Astrocyte (in vitro differentiated cells and primary cell): ENCODE measurements around the gene SHISAL2B. TPM values are rescaled to one million over a fixed set of nuclear protein-coding genes. Genes with fewer than 3 reads are reported as not detected.

Experiments
- DNase-seq: peaks from one replicate; pipeline ENCODE4 v3.0.0-alpha.2; 2010; ENCODE audit warnings: low read depth
- FAIRE-seq: peaks from 2 replicates; lab custom pipeline; 2011; peaks lifted over from hg19 to GRCh38; lab: Jason Lieb, UNC
- H2AFZ ChIP-seq: 2 replicates; pipeline ENCODE4 v1.6.0; 2012; ENCODE audit warnings: low read depth, low read length, inconsistent platforms
- H3K27ac ChIP-seq: 2 replicates; pipeline ENCODE4 v1.5.1; 2011; ENCODE audit warnings: low read depth, low read length, inconsistent platforms
- H3K27me3 ChIP-seq: 2 replicates; pipeline ENCODE4 v1.6.0; 2011; ENCODE audit warnings: low read length, inconsistent platforms; ENCODE audit not compliant: insufficient read depth
- H3K36me3 ChIP-seq: 2 replicates; pipeline ENCODE4 v1.5.1; 2011; ENCODE audit warnings: low read length, inconsistent platforms; ENCODE audit not compliant: insufficient read depth
- H3K4me1 ChIP-seq: 2 replicates; pipeline ENCODE4 v1.5.1; 2011; ENCODE audit warnings: low read length, inconsistent platforms; ENCODE audit not compliant: insufficient read depth
- H3K4me2 ChIP-seq: 2 replicates; pipeline ENCODE4 v1.6.0; 2012; ENCODE audit warnings: low read length, inconsistent platforms
- H3K4me3 ChIP-seq: 2 replicates; pipeline ENCODE4 v1.5.1; 2011; ENCODE audit warnings: low read depth, mild to moderate bottlenecking, low read length, inconsistent platforms; ENCODE audit not compliant: insufficient read depth
- H3K79me2 ChIP-seq: 2 replicates; pipeline ENCODE4 v1.6.0; 2012; ENCODE audit warnings: mild to moderate bottlenecking, low read length, inconsistent platforms; ENCODE audit not compliant: insufficient read depth
- H3K9ac ChIP-seq: 2 replicates; pipeline ENCODE4 v1.6.0; 2012; ENCODE audit warnings: mild to moderate bottlenecking, low read length, inconsistent platforms
- H3K9me3 ChIP-seq: 2 replicates; pipeline ENCODE4 v1.5.1; 2012; ENCODE audit warnings: low read depth, mild to moderate bottlenecking, low read length, inconsistent platforms; ENCODE audit not compliant: insufficient read depth
- H4K20me1 ChIP-seq: 2 replicates; pipeline ENCODE4 v1.6.0; 2012; ENCODE audit warnings: low read length, inconsistent platforms; ENCODE audit not compliant: insufficient read depth
- H3K27ac Mint-ChIP-seq: one replicate; pipeline ENCODE4 v1.8.0; 2021; ENCODE audit warnings: mild to moderate bottlenecking, mixed read lengths; ENCODE audit not compliant: unreplicated experiment
- H3K27me3 Mint-ChIP-seq: one replicate; pipeline ENCODE4 v1.8.0; 2021; ENCODE audit warnings: low read depth, mixed read lengths; ENCODE audit not compliant: unreplicated experiment
- H3K36me3 Mint-ChIP-seq: one replicate; pipeline ENCODE4 v1.8.0; 2021; ENCODE audit warnings: low read depth, mixed read lengths; ENCODE audit not compliant: unreplicated experiment
- H3K4me1 Mint-ChIP-seq: one replicate; pipeline ENCODE4 v1.8.0; 2021; ENCODE audit warnings: low read depth, mixed read lengths; ENCODE audit not compliant: unreplicated experiment
- H3K4me3 Mint-ChIP-seq: one replicate; pipeline ENCODE4 v1.8.0; 2021; ENCODE audit warnings: mild to moderate bottlenecking, moderate library complexity, mixed read lengths; ENCODE audit not compliant: unreplicated experiment
- H3K9me3 Mint-ChIP-seq: one replicate; pipeline ENCODE4 v1.8.0; 2021; ENCODE audit warnings: mild to moderate bottlenecking, mixed read lengths; ENCODE audit not compliant: unreplicated experiment
- EZH2 ChIP-seq: IDR thresholded peaks from 2 replicates; pipeline ENCODE4 v1.6.1; 2012; ENCODE audit warnings: mild to moderate bottlenecking, low read length, inconsistent platforms; ENCODE audit not compliant: insufficient read depth
- total RNA-seq: library from RNA; stranded (reverse); gene quantifications from 2 replicates; pipeline ENCODE4 v1.2.1, GENCODE V29; 2021
- TF ChIP-seq, protein P1 (sequence below): IDR thresholded peaks from 2 replicates; pipeline ENCODE4 v1.5.1; 2011; ENCODE audit warnings: low read depth, mild to moderate bottlenecking, inconsistent platforms, low read length, moderate library complexity; ENCODE audit not compliant: insufficient read depth

Gene SHISAL2B
- total RNA-seq, 1 donor from 2014 or later = not detected

GRCh38 chr5:64722588-64722987 is 32.3 kb downstream of the SHISAL2B start:
- Histone ChIP-seq H3K36me3 (peaks cover 22% of the 10 kb centered on the region), H3K4me2 (no peak overlapping the region), H3K4me1 (no peaks in the 10 kb centered on the region), H3K9ac (no peak overlapping the region), H2AFZ (no peak overlapping the region), H3K27ac (no peak overlapping the region), H3K79me2 (no peaks in the 10 kb centered on the region), H3K27me3 (no peaks in the 10 kb centered on the region), H4K20me1 (no peaks in the 10 kb centered on the region), H3K9me3 (no peaks in the 10 kb centered on the region), H3K4me3 (no peak overlapping the region)
- peaks cover 2% of the 10 kb centered on the region for H3K36me3 Mint-ChIP-seq
- no peaks in the 10 kb centered on the region for H3K9me3 Mint-ChIP-seq
- TF ChIP-seq, protein P1, sequence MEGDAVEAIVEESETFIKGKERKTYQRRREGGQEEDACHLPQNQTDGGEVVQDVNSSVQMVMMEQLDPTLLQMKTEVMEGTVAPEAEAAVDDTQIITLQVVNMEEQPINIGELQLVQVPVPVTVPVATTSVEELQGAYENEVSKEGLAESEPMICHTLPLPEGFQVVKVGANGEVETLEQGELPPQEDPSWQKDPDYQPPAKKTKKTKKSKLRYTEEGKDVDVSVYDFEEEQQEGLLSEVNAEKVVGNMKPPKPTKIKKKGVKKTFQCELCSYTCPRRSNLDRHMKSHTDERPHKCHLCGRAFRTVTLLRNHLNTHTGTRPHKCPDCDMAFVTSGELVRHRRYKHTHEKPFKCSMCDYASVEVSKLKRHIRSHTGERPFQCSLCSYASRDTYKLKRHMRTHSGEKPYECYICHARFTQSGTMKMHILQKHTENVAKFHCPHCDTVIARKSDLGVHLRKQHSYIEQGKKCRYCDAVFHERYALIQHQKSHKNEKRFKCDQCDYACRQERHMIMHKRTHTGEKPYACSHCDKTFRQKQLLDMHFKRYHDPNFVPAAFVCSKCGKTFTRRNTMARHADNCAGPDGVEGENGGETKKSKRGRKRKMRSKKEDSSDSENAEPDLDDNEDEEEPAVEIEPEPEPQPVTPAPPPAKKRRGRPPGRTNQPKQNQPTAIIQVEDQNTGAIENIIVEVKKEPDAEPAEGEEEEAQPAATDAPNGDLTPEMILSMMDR = no peak
- no peak for TF ChIP-seq EZH2
- DNase-seq (no peak), FAIRE-seq (no peak)
- H3K4me3 Mint-ChIP-seq = no peak overlapping the region
- H3K27me3 Mint-ChIP-seq = no peaks in the 10 kb centered on the region
- no peak overlapping the region for H3K27ac Mint-ChIP-seq
- H3K4me1 Mint-ChIP-seq = no peaks in the 10 kb centered on the region

DNA sequence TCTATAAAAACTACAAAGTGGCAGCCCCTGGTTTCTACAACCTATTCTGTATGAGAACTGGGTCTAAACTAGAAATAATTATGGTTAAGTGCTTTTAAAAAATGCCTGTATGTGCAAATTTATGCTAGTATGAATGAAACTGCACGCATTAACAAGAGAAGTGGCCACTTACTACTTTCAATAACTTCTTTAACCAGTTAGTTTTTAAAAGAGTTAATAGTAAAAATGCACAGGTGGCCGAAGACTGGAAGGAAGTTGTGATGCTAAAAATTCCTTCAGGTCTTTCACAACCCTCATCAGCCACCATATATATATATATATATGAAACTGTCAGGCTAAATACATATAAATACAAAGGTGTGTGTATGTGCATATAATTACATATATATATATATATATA is 36.8 kb downstream of the SHISAL2B start:
- Mint-ChIP-seq H3K4me3 (no peak overlapping the region), H3K36me3 (peaks cover 6% of the 10 kb centered on the region), H3K27me3 (no peaks in the 10 kb centered on the region), H3K9me3 (peaks cover 2% of the 10 kb centered on the region), H3K4me1 (no peaks in the 10 kb centered on the region), H3K27ac (no peak overlapping the region)
- Histone ChIP-seq H4K20me1 (peaks cover 6% of the 10 kb centered on the region), H3K4me1 (no peaks in the 10 kb centered on the region), H3K27me3 (no peaks in the 10 kb centered on the region), H3K79me2 (peaks cover 21% of the 10 kb centered on the region), H3K4me2 (no peak overlapping the region), H3K9ac (no peak overlapping the region), H3K9me3 (no peaks in the 10 kb centered on the region), H3K36me3 (peaks cover 25% of the 10 kb centered on the region), H3K4me3 (no peak overlapping the region), H2AFZ (no peak overlapping the region), H3K27ac (no peak overlapping the region)
- TF ChIP-seq EZH2 = no peak
- TF ChIP-seq, protein P1 = no peak
- DNase-seq (no peak), FAIRE-seq (no peak)

DNA sequence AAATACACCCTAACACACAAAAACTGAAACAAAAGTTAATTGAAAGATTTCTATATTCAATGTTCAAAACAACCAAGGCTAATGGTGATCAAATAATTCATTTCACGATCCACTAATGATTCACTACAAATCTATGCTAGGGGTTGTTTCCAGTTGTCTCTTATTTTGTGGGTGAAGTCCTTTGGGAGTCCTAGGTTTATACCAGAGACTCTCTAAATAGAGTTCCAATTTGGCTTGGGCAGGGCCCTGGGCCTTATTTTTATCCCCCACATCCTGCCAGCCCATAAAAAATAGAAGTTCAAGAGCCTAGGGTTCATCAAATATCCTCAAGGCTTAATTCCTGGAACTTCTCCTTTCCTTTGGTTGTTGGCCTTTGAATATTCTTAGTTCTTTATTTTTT is 52.1 kb downstream of the SHISAL2B start:
- Histone ChIP-seq H3K4me2 (no peak overlapping the region), H3K36me3 (peaks cover 17% of the 10 kb centered on the region), H4K20me1 (no peaks in the 10 kb centered on the region), H3K9me3 (no peaks in the 10 kb centered on the region), H3K27ac (no peak overlapping the region), H3K27me3 (no peaks in the 10 kb centered on the region), H2AFZ (no peak overlapping the region), H3K79me2 (peaks cover 8% of the 10 kb centered on the region), H3K9ac (no peak overlapping the region), H3K4me3 (no peak overlapping the region), H3K4me1 (no peaks in the 10 kb centered on the region)
- no peaks in the 10 kb centered on the region for H3K9me3 Mint-ChIP-seq
- no peak for DNase-seq
- peaks cover 8% of the 10 kb centered on the region for H3K4me1 Mint-ChIP-seq
- H3K36me3 Mint-ChIP-seq = peaks cover 2% of the 10 kb centered on the region
- H3K27me3 Mint-ChIP-seq = no peaks in the 10 kb centered on the region
- TF ChIP-seq, protein P1 = no peak
- no peak for TF ChIP-seq EZH2
- H3K27ac Mint-ChIP-seq = no peak overlapping the region
- no peak overlapping the region for H3K4me3 Mint-ChIP-seq
- no peak for FAIRE-seq
